GM19193 (cell line): Measurements from ENCODE around the gene B3GLCT.

Experiments used
- POLR2A ChIP-seq: IDR thresholded peaks from 4 replicates; pipeline ENCODE4 v1.6.1; 2011; ENCODE audit not compliant: insufficient read depth, insufficient read length; ENCODE audit errors: extremely low read depth

Gene B3GLCT

GRCh38 chr13:31334547-31334946, 134.8 kb downstream of the B3GLCT start:
- no peak for TF ChIP-seq POLR2A

- no peak for TF ChIP-seq POLR2A
Observed at GRCh38 chr13:31334994-31335557, 135.3 kb downstream of the B3GLCT start.

- TF ChIP-seq POLR2A: no peak
Observed at GRCh38 chr13:31346891-31347290, 147.1 kb downstream of the B3GLCT start.

- TF ChIP-seq POLR2A: no peak
Observed at GRCh38 chr13:31349156-31349555, 149.4 kb downstream of the B3GLCT start.

GRCh38 chr13:31350560-31350959, 150.8 kb downstream of the B3GLCT start:
- no peak for TF ChIP-seq POLR2A

- no peak for TF ChIP-seq POLR2A
Observed at GRCh38 chr13:31351376-31351775, 151.6 kb downstream of the B3GLCT start.

- no peak for TF ChIP-seq POLR2A
Observed at GRCh38 chr13:31352467-31352866, 152.7 kb downstream of the B3GLCT start.

GRCh38 chr13:31355001-31355400, 155.2 kb downstream of the B3GLCT start:
- no peak for TF ChIP-seq POLR2A

GRCh38 chr13:31356991-31357390, 157.2 kb downstream of the B3GLCT start:
- TF ChIP-seq POLR2A: no peak

- no peak for TF ChIP-seq POLR2A
Observed at GRCh38 chr13:31357581-31357980, 157.8 kb downstream of the B3GLCT start.

GRCh38 chr13:31361673-31362072, 161.9 kb downstream of the B3GLCT start:
- no peak for TF ChIP-seq POLR2A

GRCh38 chr13:31365630-31366029, 165.9 kb downstream of the B3GLCT start:
- no peak for TF ChIP-seq POLR2A

GRCh38 chr13:31367410-31367809, 167.6 kb downstream of the B3GLCT start:
- no peak for TF ChIP-seq POLR2A

GRCh38 chr13:31369213-31369612, 169.4 kb downstream of the B3GLCT start:
- no peak for TF ChIP-seq POLR2A

GRCh38 chr13:31372454-31372853, 172.7 kb downstream of the B3GLCT start:
- TF ChIP-seq POLR2A: no peak

GRCh38 chr13:31374682-31375081, 174.9 kb downstream of the B3GLCT start:
- TF ChIP-seq POLR2A: no peak

GRCh38 chr13:31377946-31378345, 178.2 kb downstream of the B3GLCT start:
- no peak for TF ChIP-seq POLR2A
